Neural cell (in vitro differentiated cells): Measurements from ENCODE around the gene IRAK2. TPM values are rescaled to one million over a fixed set of nuclear protein-coding genes. Genes with fewer than 3 reads are reported as not detected.

Experiments
- H2AFZ ChIP-seq: fragments of 200-600, 300-800 bp; sonication (generic), shearing (Covaris generic); 2 replicates; pipeline ENCODE4 v1.6.0; 2014; ENCODE audit warnings: low read depth, mild to moderate bottlenecking, antibody characterized with exemption, low read length, moderate library complexity
- H3F3A ChIP-seq: fragments of 200-600 bp; shearing (Covaris generic); 2 replicates; pipeline ENCODE4 v1.6.1; 2016; ENCODE audit warnings: mild to moderate bottlenecking, moderate library complexity, mixed read lengths, antibody characterized with exemption, low read length; ENCODE audit not compliant: insufficient read depth, poor library complexity, severe bottlenecking
- H3K27ac ChIP-seq: fragments of 200-600, 300-800 bp; sonication (generic), shearing (Covaris generic); 2 replicates; pipeline ENCODE4 v1.5.1; 2014; ENCODE audit warnings: mild to moderate bottlenecking, low read length, moderate library complexity
- H3K27me3 ChIP-seq: fragments of 300-800, 200-600 bp; sonication (generic), shearing (Covaris generic); 2 replicates; pipeline ENCODE4 v1.6.0; 2014; ENCODE audit warnings: mild to moderate bottlenecking, low read depth, low read length, moderate library complexity; ENCODE audit not compliant: insufficient read depth
- H3K36me3 ChIP-seq: fragments of 300-800, 200-600 bp; sonication (generic), shearing (Covaris generic); 2 replicates; pipeline ENCODE4 v1.5.1; 2014; ENCODE audit warnings: mild to moderate bottlenecking, antibody characterized with exemption, low read length, moderate library complexity; ENCODE audit not compliant: insufficient read depth
- H3K4me2 ChIP-seq: fragments of 300-800, 200-600 bp; sonication (generic), shearing (Covaris generic); 2 replicates; pipeline ENCODE4 v1.6.0; 2014; ENCODE audit warnings: mild to moderate bottlenecking, low read length
- H3K4me3 ChIP-seq: fragments of 300-800, 200-600 bp; sonication (generic), shearing (Covaris generic); 2 replicates; pipeline ENCODE4 v1.5.1; 2014; ENCODE audit warnings: mild to moderate bottlenecking, low read length, moderate library complexity
- H3K79me2 ChIP-seq: fragments of 200-600 bp; shearing (Covaris generic); replicated peaks from 2 replicates; pipeline ENCODE4 v1.6.0; 2014; ENCODE audit warnings: mild to moderate bottlenecking, low read length, moderate library complexity; ENCODE audit not compliant: insufficient read depth
- H3K9ac ChIP-seq: fragments of 300-800, 200-600 bp; sonication (generic), shearing (Covaris generic); 2 replicates; pipeline ENCODE4 v1.6.1; 2016; ENCODE audit warnings: mild to moderate bottlenecking, low read length, mixed read lengths
- H3K9me2 ChIP-seq: fragments of 200-600 bp; shearing (Covaris generic); 2 replicates; pipeline ENCODE4 v1.6.1; 2016; ENCODE audit warnings: mild to moderate bottlenecking, low read length, mixed read lengths; ENCODE audit not compliant: insufficient read depth
- H3K9me3 ChIP-seq: fragments of 200-600, 300-800 bp; sonication (generic), shearing (Covaris generic); 2 replicates; pipeline ENCODE4 v1.6.1; 2016; ENCODE audit warnings: mild to moderate bottlenecking, mixed run types, low read length, moderate library complexity, mixed read lengths
- H4K20me1 ChIP-seq: fragments of 200-600 bp; shearing (Covaris generic); 2 replicates; pipeline ENCODE4 v1.6.1; 2016; ENCODE audit warnings: mild to moderate bottlenecking, mixed run types; ENCODE audit not compliant: insufficient read depth
- EP300 ChIP-seq: fragments of 450-650 bp; conservative IDR thresholded peaks from 2 replicates; pipeline ENCODE4 v1.6.1; 2014; ENCODE audit warnings: antibody characterized with exemption, mild to moderate bottlenecking, moderate library complexity; ENCODE audit not compliant: poor library complexity, severe bottlenecking
- EZH2 ChIP-seq: fragments of 200-600, 300-800 bp; shearing (Covaris generic), sonication (generic); IDR thresholded peaks from 2 replicates; pipeline ENCODE4 v1.6.1; 2014; ENCODE audit warnings: antibody characterized with exemption, low read length, borderline replicate concordance, mild to moderate bottlenecking; ENCODE audit not compliant: insufficient read depth, poor library complexity, severe bottlenecking
- MXI1 ChIP-seq: fragments of 450-650 bp; conservative IDR thresholded peaks from 2 replicates; pipeline ENCODE4 v1.6.1; 2014; ENCODE audit warnings: antibody characterized with exemption, mild to moderate bottlenecking; ENCODE audit not compliant: poor library complexity, severe bottlenecking
- POLR2AphosphoS5 ChIP-seq: IDR thresholded peaks from 2 replicates; pipeline ENCODE4 v1.6.1; 2012
- RAD21 ChIP-seq: fragments of 450-650 bp; conservative IDR thresholded peaks from 2 replicates; pipeline ENCODE4 v1.6.1; 2014; ENCODE audit warnings: antibody characterized with exemption, mild to moderate bottlenecking, moderate library complexity
- REST ChIP-seq: IDR thresholded peaks from 2 replicates; pipeline ENCODE4 v1.6.1; 2012; ENCODE audit warnings: borderline replicate concordance
- SMC3 ChIP-seq: fragments of 450-650 bp; conservative IDR thresholded peaks from 2 replicates; pipeline ENCODE4 v1.6.1; 2014; ENCODE audit warnings: antibody characterized with exemption, mild to moderate bottlenecking, moderate library complexity; ENCODE audit not compliant: poor library complexity
- TAF1 ChIP-seq: IDR thresholded peaks from 2 replicates; pipeline ENCODE4 v1.6.1; 2012; ENCODE audit warnings: low read depth
- polyA plus RNA-seq: library from polyadenylated mRNA; depleted of rRNA; stranded (reverse); fragments of >200 nt; gene quantifications from 2 replicates; pipeline ENCODE4 v1.2.3, GENCODE V29; 2014
- TF ChIP-seq, protein P1 (sequence below): fragments of 450-650 bp; IDR thresholded peaks from 2 replicates; pipeline ENCODE4 v1.5.1; 2014; ENCODE audit warnings: antibody characterized with exemption, mild to moderate bottlenecking, moderate library complexity; ENCODE audit not compliant: poor library complexity, severe bottlenecking

The IRAK2 gene
- polyA plus RNA-seq, 1 donor from 2014 or later = 0.84 TPM

GRCh38 chr3:10223676-10224639 lies 59.2 kb downstream of the IRAK2 start:
- H4K20me1 ChIP-seq = no peaks in the 10 kb centered on the region
- H3K27ac ChIP-seq = no peak overlapping the region
- H3K9ac ChIP-seq = no peak overlapping the region
- H3K36me3 ChIP-seq = no peaks in the 10 kb centered on the region
- H3K9me3 ChIP-seq = no peaks in the 10 kb centered on the region
- no peak overlapping the region for H3K4me3 ChIP-seq
- H3K79me2 ChIP-seq = no peaks in the 10 kb centered on the region
- H3F3A ChIP-seq = no peaks in the 10 kb centered on the region
- TF ChIP-seq EP300 = no peak
- no peak for TF ChIP-seq SMC3
- TF ChIP-seq POLR2AphosphoS5 = no peak
- no peak for TF ChIP-seq MXI1
- no peak for TF ChIP-seq RAD21
- no peak for TF ChIP-seq TAF1
- TF ChIP-seq EZH2 = no peak
- no peak for TF ChIP-seq REST
- TF ChIP-seq, protein P1, sequence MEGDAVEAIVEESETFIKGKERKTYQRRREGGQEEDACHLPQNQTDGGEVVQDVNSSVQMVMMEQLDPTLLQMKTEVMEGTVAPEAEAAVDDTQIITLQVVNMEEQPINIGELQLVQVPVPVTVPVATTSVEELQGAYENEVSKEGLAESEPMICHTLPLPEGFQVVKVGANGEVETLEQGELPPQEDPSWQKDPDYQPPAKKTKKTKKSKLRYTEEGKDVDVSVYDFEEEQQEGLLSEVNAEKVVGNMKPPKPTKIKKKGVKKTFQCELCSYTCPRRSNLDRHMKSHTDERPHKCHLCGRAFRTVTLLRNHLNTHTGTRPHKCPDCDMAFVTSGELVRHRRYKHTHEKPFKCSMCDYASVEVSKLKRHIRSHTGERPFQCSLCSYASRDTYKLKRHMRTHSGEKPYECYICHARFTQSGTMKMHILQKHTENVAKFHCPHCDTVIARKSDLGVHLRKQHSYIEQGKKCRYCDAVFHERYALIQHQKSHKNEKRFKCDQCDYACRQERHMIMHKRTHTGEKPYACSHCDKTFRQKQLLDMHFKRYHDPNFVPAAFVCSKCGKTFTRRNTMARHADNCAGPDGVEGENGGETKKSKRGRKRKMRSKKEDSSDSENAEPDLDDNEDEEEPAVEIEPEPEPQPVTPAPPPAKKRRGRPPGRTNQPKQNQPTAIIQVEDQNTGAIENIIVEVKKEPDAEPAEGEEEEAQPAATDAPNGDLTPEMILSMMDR = no peak
- no peaks in the 10 kb centered on the region for H3K9me2 ChIP-seq
- H3K4me2 ChIP-seq = no peak overlapping the region
- H2AFZ ChIP-seq = no peak overlapping the region
- no peaks in the 10 kb centered on the region for H3K27me3 ChIP-seq

- H4K20me1 ChIP-seq = no peaks in the 10 kb centered on the region
- no peak overlapping the region for H3K4me3 ChIP-seq
- H3K9me3 ChIP-seq = no peaks in the 10 kb centered on the region
- TF ChIP-seq SMC3 = no peak
- peak; percentile 13 for TF ChIP-seq RAD21
- no peaks in the 10 kb centered on the region for H3K27me3 ChIP-seq
- no peak overlapping the region for H2AFZ ChIP-seq
- H3K27ac ChIP-seq = no peak overlapping the region
- H3K36me3 ChIP-seq = no peaks in the 10 kb centered on the region
- no peaks in the 10 kb centered on the region for H3K79me2 ChIP-seq
- no peaks in the 10 kb centered on the region for H3K9me2 ChIP-seq
- H3K4me2 ChIP-seq = no peak overlapping the region
- H3F3A ChIP-seq = no peaks in the 10 kb centered on the region
- no peak overlapping the region for H3K9ac ChIP-seq
These were observed 60.3 kb downstream of the IRAK2 start for GRCh38 chr3:10224794-10225665.
